ENCODE data around the gene ZC3H6. TPM values are rescaled to one million over a fixed set of nuclear protein-coding genes. Genes with fewer than 3 reads are reported as not detected.
A peak's percentile ranks its signal among the peaks of the same experiment; 100 is the strongest.

ZC3H6 gene
- total and polyA plus RNA-seq, 7 experiments from 2014 or later: 9.1 to 42.1 (median 18.7) TPM

DNA sequence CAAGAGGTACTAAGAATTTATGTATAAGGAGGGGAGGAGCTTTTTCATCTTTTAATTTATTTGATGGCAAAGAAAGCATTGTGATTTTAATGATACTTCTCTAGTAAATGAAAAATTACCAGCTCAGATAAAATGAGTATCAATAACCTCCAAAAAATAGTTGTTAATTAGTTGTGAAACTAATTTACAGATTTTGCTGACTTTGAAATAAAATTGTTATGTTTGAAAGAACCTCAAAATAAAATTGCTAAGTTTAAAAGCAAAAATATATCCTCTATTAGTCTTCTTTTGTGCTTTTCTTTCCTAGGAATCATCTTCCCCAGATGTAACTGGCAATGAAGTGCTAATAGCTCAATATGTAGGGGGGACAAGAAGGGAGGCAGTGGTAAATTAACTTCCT lies 36.5 kb downstream of the ZC3H6 start:
- ChIA-PET CTCF (no interaction called here), POLR2A (no interaction called here)
- Mint-ChIP-seq H3K4me1 (no peaks in the 10 kb centered on the region), H3K27me3 (no peaks in the 10 kb centered on the region), H3K36me3 (peaks cover 0 to 44% (median 24%) of the 10 kb centered on the region in 5 donors), H3K4me3 (no peak overlapping the region), H3K27ac (peak overlapping the region in 1 of 9 donors; percentile 29), H3K9me3 (no peaks in the 10 kb centered on the region)
- intact Hi-C loops (cut with micrococcal nuclease): no loop called here
- no peak overlapping the region for H3K27ac ChIP-seq (ENCODE audit: low read depth, low read length)
- H3K9me3 ChIP-seq (ENCODE audit: control insufficient read depth in 2 of 3, low read length in 3 of 3): no peaks in the 10 kb centered on the region
- DNase-seq (no peak), ATAC-seq (no peak)
- H3K4me1 ChIP-seq (ENCODE audit: control insufficient read depth in 2 of 2, insufficient read depth in 2 of 2, low read length in 2 of 2): no peaks in the 10 kb centered on the region
- peaks cover 0 to 30% (median 0%) of the 10 kb centered on the region in 3 experiments for H3K36me3 ChIP-seq (ENCODE audit: control insufficient read depth in 2 of 3, insufficient read depth in 3 of 3, low read length in 3 of 3)
- no peaks in the 10 kb centered on the region for H3K27me3 ChIP-seq (ENCODE audit: control insufficient read depth in 2 of 2, insufficient read depth in 2 of 2, low read length in 2 of 2)
- no peak overlapping the region for H3K4me3 ChIP-seq (ENCODE audit: low read length)

DNA sequence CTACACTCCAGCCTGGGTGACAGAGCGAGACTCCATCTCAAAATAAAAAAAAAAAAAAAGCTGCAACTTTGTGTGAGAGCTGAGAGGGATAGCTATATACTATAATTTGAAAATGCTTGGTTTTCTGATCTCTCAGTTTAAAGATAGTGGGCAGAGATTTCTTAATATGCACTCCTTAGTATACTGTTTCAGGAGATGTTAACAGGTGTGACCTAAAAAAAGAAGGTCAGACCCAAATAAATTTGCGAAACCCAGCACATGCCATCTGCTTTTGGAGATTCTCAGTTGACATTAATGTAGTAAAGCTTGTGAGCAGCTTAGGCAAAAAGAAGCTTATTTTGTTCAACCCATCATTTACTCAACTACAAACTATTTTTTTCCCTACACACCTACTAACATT lies 37.4 kb downstream of the ZC3H6 start:
- Mint-ChIP-seq H3K36me3 (peaks cover 0 to 39% (median 23%) of the 10 kb centered on the region in 5 donors), H3K27me3 (no peaks in the 10 kb centered on the region), H3K27ac (no peak overlapping the region), H3K4me1 (no peaks in the 10 kb centered on the region), H3K9me3 (no peaks in the 10 kb centered on the region), H3K4me3 (no peak overlapping the region)
- intact Hi-C loops (cut with micrococcal nuclease): no loop called here
- H3K4me3 ChIP-seq (ENCODE audit: low read length): no peak overlapping the region
- POLR2A ChIA-PET: no interaction called here
- CTCF ChIA-PET: no interaction called here
- ATAC-seq (no peak), DNase-seq (no peak)
- H3K27ac ChIP-seq (ENCODE audit: low read depth, low read length): no peak overlapping the region
- H3K36me3 ChIP-seq (ENCODE audit: control insufficient read depth in 2 of 3, insufficient read depth in 3 of 3, low read length in 3 of 3): peaks cover 0 to 23% (median 0%) of the 10 kb centered on the region in 3 experiments
- no peaks in the 10 kb centered on the region for H3K27me3 ChIP-seq (ENCODE audit: control insufficient read depth in 2 of 2, insufficient read depth in 2 of 2, low read length in 2 of 2)
- H3K4me1 ChIP-seq (ENCODE audit: control insufficient read depth in 2 of 2, insufficient read depth in 2 of 2, low read length in 2 of 2): no peaks in the 10 kb centered on the region
- H3K9me3 ChIP-seq (ENCODE audit: control insufficient read depth in 2 of 3, low read length in 3 of 3): no peaks in the 10 kb centered on the region

DNA sequence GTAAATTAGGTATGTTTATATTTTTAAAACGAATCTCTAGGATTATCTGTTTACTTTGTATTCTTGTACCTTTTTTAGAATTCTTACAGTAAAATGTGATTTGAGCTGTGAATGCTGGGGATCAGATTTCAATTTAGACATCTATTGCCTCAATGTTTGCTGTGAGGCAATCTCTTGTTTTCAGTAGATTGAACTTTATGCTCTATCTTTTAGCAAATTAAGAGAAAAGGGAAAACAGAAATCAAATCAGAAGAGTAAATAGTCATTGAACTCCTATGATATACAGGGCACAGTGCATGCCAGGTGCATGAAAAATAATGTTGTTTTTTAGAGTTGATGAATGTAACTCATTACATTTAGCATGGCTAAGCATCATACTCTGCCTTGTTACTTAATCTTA lies 39.5 kb downstream of the ZC3H6 start:
- ChIA-PET POLR2A (no interaction called here), CTCF (no interaction called here)
- intact Hi-C loops (cut with micrococcal nuclease): no loop called here
- Mint-ChIP-seq H3K9me3 (no peaks in the 10 kb centered on the region), H3K27ac (no peak overlapping the region), H3K4me1 (no peaks in the 10 kb centered on the region), H3K36me3 (peaks cover 0 to 50% (median 32%) of the 10 kb centered on the region in 5 donors), H3K4me3 (no peak overlapping the region), H3K27me3 (no peaks in the 10 kb centered on the region)
- H3K4me1 ChIP-seq (ENCODE audit: control insufficient read depth in 2 of 2, insufficient read depth in 2 of 2, low read length in 2 of 2): no peaks in the 10 kb centered on the region
- DNase-seq: no peak
- H3K27me3 ChIP-seq (ENCODE audit: control insufficient read depth in 2 of 2, insufficient read depth in 2 of 2, low read length in 2 of 2): no peaks in the 10 kb centered on the region
- peaks cover 0 to 17% (median 0%) of the 10 kb centered on the region in 3 experiments for H3K36me3 ChIP-seq (ENCODE audit: control insufficient read depth in 2 of 3, insufficient read depth in 3 of 3, low read length in 3 of 3)
- H3K27ac ChIP-seq (ENCODE audit: low read depth, low read length): no peak overlapping the region
- no peaks in the 10 kb centered on the region for H3K9me3 ChIP-seq (ENCODE audit: control insufficient read depth in 2 of 3, low read length in 3 of 3)
- no peak for ATAC-seq
- no peak overlapping the region for H3K4me3 ChIP-seq (ENCODE audit: low read length)

DNA sequence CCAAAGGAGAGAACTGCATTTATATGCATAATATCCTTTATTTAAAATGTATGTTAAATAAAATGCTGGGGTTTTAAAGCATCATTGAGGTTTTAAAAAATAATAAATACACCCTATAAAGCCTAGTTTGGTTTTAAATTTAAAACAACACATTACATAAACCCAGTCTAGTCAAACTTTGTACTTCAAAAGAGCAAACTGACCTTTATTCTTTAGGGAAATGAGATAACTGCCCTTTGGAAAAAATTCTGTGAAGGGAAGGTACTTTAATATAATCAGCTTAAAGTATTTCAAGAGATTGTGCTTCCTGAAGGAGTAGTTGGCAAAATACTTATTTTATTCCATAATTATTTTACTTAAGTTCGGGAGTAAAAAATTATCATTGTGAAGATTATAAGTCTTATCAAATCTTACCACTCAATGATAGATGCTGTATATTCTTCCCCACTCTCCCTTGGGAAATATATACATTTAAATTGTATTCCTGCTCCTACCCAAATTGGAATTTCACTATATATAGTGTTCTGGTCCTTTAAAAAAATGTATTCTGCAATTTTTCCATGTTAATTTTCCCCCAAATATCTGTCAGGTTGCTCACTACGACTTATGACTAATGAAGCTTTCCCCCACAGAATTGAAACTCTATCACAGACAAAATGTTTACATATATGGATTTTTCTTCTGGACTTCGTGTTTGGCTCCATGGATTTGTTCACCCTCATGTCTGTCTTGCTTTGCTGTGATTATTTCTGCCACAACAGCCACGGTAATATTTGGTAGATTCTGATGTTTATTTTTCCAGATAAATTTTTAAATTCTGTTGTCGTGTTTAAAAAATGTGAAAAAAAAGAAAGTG lies 42.1 kb downstream of the ZC3H6 start:
- H3K27me3 Mint-ChIP-seq: no peaks in the 10 kb centered on the region
- H3K4me1 ChIP-seq (ENCODE audit: control insufficient read depth in 2 of 2, insufficient read depth in 2 of 2, low read length in 2 of 2): no peaks in the 10 kb centered on the region
- ChIA-PET CTCF (no interaction called here), POLR2A (interaction anchor here (1.1 kb wide), 1 partner anchor 43 kb away, joined by 3 read pairs; no protein-coding TSS in a partner anchor)
- H3K9me3 Mint-ChIP-seq: no peaks in the 10 kb centered on the region
- ATAC-seq (no peak), DNase-seq (no peak)
- intact Hi-C loops (cut with micrococcal nuclease): no loop called here
- H3K4me3 ChIP-seq (ENCODE audit: low read length): no peak overlapping the region
- no peaks in the 10 kb centered on the region for H3K4me1 Mint-ChIP-seq
- no peak overlapping the region for H3K27ac Mint-ChIP-seq
- H3K36me3 ChIP-seq (ENCODE audit: control insufficient read depth in 2 of 3, insufficient read depth in 3 of 3, low read length in 3 of 3): peaks cover 0 to 8% (median 0%) of the 10 kb centered on the region in 3 experiments
- H3K4me3 Mint-ChIP-seq: no peak overlapping the region
- H3K9me3 ChIP-seq (ENCODE audit: control insufficient read depth in 2 of 3, low read length in 3 of 3): no peaks in the 10 kb centered on the region
- no peaks in the 10 kb centered on the region for H3K27me3 ChIP-seq (ENCODE audit: control insufficient read depth in 2 of 2, insufficient read depth in 2 of 2, low read length in 2 of 2)
- no peak overlapping the region for H3K27ac ChIP-seq (ENCODE audit: low read depth, low read length)
- peaks cover 0 to 42% (median 20%) of the 10 kb centered on the region in 5 donors for H3K36me3 Mint-ChIP-seq

DNA sequence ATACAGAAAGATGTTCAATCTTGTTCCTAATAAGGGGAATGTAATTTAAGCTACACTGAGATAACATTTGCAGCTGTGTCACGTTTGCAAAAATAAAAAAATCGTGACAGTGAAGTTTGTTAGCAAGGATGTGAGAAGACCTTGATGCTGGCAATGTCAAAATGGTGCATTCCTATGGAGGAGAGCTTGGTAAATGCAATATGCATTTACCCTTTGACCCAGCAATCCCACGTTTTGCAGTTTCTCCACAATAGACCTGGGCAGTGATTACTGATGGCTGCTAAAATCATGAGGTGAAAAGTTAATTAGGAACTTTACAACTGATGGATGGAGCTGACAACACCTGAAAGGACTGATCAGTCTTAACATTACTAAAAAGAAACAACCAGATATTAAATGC lies 43.1 kb downstream of the ZC3H6 start:
- Histone ChIP-seq H3K27me3 (ENCODE audit: control insufficient read depth in 2 of 2, insufficient read depth in 2 of 2, low read length in 2 of 2) (no peaks in the 10 kb centered on the region), H3K4me3 (ENCODE audit: low read length) (no peak overlapping the region), H3K9me3 (ENCODE audit: control insufficient read depth in 2 of 3, low read length in 3 of 3) (no peaks in the 10 kb centered on the region), H3K4me1 (ENCODE audit: control insufficient read depth in 2 of 2, insufficient read depth in 2 of 2, low read length in 2 of 2) (no peaks in the 10 kb centered on the region), H3K36me3 (ENCODE audit: control insufficient read depth in 2 of 3, insufficient read depth in 3 of 3, low read length in 3 of 3) (peaks cover 0 to 17% (median 0%) of the 10 kb centered on the region in 3 experiments), H3K27ac (ENCODE audit: low read depth, low read length) (no peak overlapping the region)
- Mint-ChIP-seq H3K4me1 (no peaks in the 10 kb centered on the region), H3K36me3 (peaks cover 0 to 41% (median 20%) of the 10 kb centered on the region in 5 donors), H3K27me3 (no peaks in the 10 kb centered on the region), H3K27ac (no peak overlapping the region), H3K4me3 (no peak overlapping the region), H3K9me3 (no peaks in the 10 kb centered on the region)
- DNase-seq (no peak), ATAC-seq (no peak)
- intact Hi-C loops (cut with micrococcal nuclease): no loop called here
- ChIA-PET CTCF (no interaction called here), POLR2A (interaction anchor here (1.1 kb wide), 1 partner anchor 44 kb away, joined by 3 read pairs; no protein-coding TSS in a partner anchor)

DNA sequence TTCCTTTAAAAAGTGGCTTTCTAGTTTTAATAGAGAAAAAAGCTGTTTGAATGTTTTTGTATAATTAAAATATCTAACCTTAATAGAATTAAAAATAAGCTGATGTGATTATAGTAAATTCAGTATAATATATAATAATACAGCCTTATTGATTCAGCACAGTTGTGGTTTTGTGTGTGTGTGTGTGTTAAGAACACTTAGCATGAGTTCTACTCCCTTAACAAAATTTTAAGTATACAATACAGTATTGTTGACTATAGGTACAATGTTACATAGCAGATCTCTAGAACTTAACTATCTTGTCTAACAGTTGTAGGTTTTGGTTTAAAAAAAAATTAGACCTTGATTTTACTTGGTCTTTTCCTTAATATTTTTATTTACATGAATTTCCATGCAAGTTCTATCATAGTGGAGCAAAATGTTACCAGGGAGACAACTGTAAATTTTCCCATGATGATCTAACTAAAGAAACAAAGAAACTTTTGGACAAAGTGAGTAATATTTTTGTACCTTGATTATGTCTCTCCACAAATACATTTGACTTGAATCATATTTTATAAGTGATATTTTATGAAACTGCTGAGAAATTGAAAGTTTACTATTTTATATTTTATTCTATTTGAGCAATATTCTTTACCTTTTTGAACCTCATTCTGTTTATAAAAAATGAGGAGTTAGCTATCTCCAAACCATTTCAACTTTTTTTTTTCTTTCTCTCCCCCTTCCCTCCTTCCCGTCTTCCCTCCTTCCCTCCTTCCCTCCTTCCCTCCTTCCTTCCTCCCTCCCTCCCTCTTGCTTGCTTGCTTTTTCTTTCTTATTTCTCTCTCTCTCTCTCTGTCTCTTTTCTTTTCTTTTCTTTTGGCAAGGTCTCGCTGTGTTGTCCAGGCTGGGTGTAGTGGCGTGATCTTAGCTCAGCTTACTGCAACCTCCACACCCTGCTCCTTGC lies 46.3 kb downstream of the ZC3H6 start:
- Mint-ChIP-seq H3K36me3 (peaks cover 4 to 41% (median 23%) of the 10 kb centered on the region in 5 donors), H3K9me3 (no peaks in the 10 kb centered on the region), H3K27me3 (no peaks in the 10 kb centered on the region), H3K4me3 (no peak overlapping the region), H3K27ac (no peak overlapping the region), H3K4me1 (no peaks in the 10 kb centered on the region)
- Histone ChIP-seq H3K4me3 (ENCODE audit: low read length) (no peak overlapping the region), H3K36me3 (ENCODE audit: control insufficient read depth in 2 of 3, insufficient read depth in 3 of 3, low read length in 3 of 3) (peaks cover 0 to 26% (median 0%) of the 10 kb centered on the region in 3 experiments), H3K4me1 (ENCODE audit: control insufficient read depth in 2 of 2, insufficient read depth in 2 of 2, low read length in 2 of 2) (no peaks in the 10 kb centered on the region), H3K27me3 (ENCODE audit: control insufficient read depth in 2 of 2, insufficient read depth in 2 of 2, low read length in 2 of 2) (no peaks in the 10 kb centered on the region), H3K27ac (ENCODE audit: low read depth, low read length) (no peak overlapping the region), H3K9me3 (ENCODE audit: control insufficient read depth in 2 of 3, low read length in 3 of 3) (no peaks in the 10 kb centered on the region)
- intact Hi-C loops (cut with micrococcal nuclease): no loop called here
- ATAC-seq: no peak
- CTCF ChIA-PET: no interaction called here
- POLR2A ChIA-PET: interaction anchor here (0.6 kb wide), 1 partner anchor 31 kb away, joined by 3 read pairs; no protein-coding TSS in a partner anchor
- no peak for DNase-seq

Measured in naive thymus-derived CD4-positive, alpha-beta T cell (primary cell).